ENCODE data around the gene SGMS1.

DNA sequence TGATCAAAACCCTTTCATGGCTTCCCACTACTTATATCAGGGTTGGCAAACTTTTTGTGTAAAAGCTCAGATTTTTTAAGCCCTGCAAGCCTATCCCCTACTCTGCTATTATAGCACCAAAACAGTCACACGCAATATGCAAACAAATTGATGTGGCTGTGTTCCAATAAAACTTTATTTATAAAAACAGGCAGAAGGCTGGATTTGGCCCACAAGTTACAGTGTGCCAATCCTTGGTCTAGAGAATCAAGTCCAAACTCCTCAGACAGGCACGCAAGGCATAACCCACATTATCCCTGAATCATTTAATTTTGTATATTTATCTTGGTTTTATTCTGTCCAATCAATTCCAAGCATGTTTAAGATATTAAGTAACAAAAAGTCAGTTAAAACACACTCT, 71.9 kb downstream of the SGMS1 start:
- TF ChIP-seq, protein P1, sequence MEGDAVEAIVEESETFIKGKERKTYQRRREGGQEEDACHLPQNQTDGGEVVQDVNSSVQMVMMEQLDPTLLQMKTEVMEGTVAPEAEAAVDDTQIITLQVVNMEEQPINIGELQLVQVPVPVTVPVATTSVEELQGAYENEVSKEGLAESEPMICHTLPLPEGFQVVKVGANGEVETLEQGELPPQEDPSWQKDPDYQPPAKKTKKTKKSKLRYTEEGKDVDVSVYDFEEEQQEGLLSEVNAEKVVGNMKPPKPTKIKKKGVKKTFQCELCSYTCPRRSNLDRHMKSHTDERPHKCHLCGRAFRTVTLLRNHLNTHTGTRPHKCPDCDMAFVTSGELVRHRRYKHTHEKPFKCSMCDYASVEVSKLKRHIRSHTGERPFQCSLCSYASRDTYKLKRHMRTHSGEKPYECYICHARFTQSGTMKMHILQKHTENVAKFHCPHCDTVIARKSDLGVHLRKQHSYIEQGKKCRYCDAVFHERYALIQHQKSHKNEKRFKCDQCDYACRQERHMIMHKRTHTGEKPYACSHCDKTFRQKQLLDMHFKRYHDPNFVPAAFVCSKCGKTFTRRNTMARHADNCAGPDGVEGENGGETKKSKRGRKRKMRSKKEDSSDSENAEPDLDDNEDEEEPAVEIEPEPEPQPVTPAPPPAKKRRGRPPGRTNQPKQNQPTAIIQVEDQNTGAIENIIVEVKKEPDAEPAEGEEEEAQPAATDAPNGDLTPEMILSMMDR (IDR thresholded peaks at IDR 0.05): no peak
- no peak for TF ChIP-seq POLR2A (IDR thresholded peaks at IDR 0.05)

Data from testis (tissue), 2 donors.